Measurements from ENCODE around the gene TDP2. TPM values are rescaled to one million over a fixed set of nuclear protein-coding genes. Genes with fewer than 3 reads are reported as not detected.

The TDP2 gene
- total RNA-seq, 1 donor from 2014 or later, result 42.3 TPM

- no peaks in the 10 kb centered on the region for H3K36me3 ChIP-seq
- no peak overlapping the region for H3K27ac ChIP-seq
- no peak for ATAC-seq
- TF ChIP-seq CTCF (IDR thresholded peaks at IDR 0.05), result no peak
- peaks cover 7% of the 10 kb centered on the region for H3K27me3 ChIP-seq
- DNase-seq, result no peak
- H3K9me3 ChIP-seq, result no peaks in the 10 kb centered on the region
- intact Hi-C loops (cut with DNase I), result no loop called here
- no peak overlapping the region for H3K4me3 ChIP-seq
- no peaks in the 10 kb centered on the region for H3K4me1 ChIP-seq
These were observed 53.2 kb downstream of the TDP2 start for GRCh38 chr6:24613361-24614042.

GRCh38 chr6:24610672-24611071 is 56.0 kb downstream of the TDP2 start:
- no peaks in the 10 kb centered on the region for H3K4me1 ChIP-seq
- intact Hi-C loops (cut with DNase I), result no loop called here
- H3K9me3 ChIP-seq, result no peaks in the 10 kb centered on the region
- H3K27me3 ChIP-seq, result peaks cover 7% of the 10 kb centered on the region
- no peak overlapping the region for H3K27ac ChIP-seq
- TF ChIP-seq CTCF (IDR thresholded peaks at IDR 0.05), result no peak
- H3K4me3 ChIP-seq, result no peak overlapping the region
- no peak for ATAC-seq
- no peaks in the 10 kb centered on the region for H3K36me3 ChIP-seq
- DNase-seq, result no peak

- Histone ChIP-seq H3K27ac (no peak overlapping the region), H3K9me3 (no peaks in the 10 kb centered on the region), H3K36me3 (no peaks in the 10 kb centered on the region), H3K4me1 (no peaks in the 10 kb centered on the region), H3K27me3 (no peaks in the 10 kb centered on the region), H3K4me3 (no peak overlapping the region)
- intact Hi-C loops (cut with DNase I), result no loop called here
- no peak for TF ChIP-seq CTCF (IDR thresholded peaks at IDR 0.05)
- DNase-seq (no peak), ATAC-seq (no peak)
These were observed 59.2 kb downstream of the TDP2 start for GRCh38 chr6:24607310-24608105.

- Histone ChIP-seq H3K9me3 (no peaks in the 10 kb centered on the region), H3K4me3 (no peak overlapping the region), H3K27ac (no peak overlapping the region), H3K36me3 (no peaks in the 10 kb centered on the region), H3K27me3 (no peaks in the 10 kb centered on the region), H3K4me1 (no peaks in the 10 kb centered on the region)
- TF ChIP-seq CTCF (IDR thresholded peaks at IDR 0.05), result no peak
- intact Hi-C loops (cut with DNase I), result no loop called here
- ATAC-seq, result no peak
- DNase-seq, result no peak
These were observed 60.3 kb downstream of the TDP2 start for GRCh38 chr6:24606200-24606930.

- H3K4me3 ChIP-seq, result no peak overlapping the region
- no peaks in the 10 kb centered on the region for H3K27me3 ChIP-seq
- H3K4me1 ChIP-seq, result no peaks in the 10 kb centered on the region
- no peak for DNase-seq
- H3K9me3 ChIP-seq, result no peaks in the 10 kb centered on the region
- ATAC-seq, result peak; percentile 39
- H3K36me3 ChIP-seq, result no peaks in the 10 kb centered on the region
- H3K27ac ChIP-seq, result no peak overlapping the region
- intact Hi-C loops (cut with DNase I), result no loop called here
- no peak for TF ChIP-seq CTCF (IDR thresholded peaks at IDR 0.05)
These were observed 63.5 kb downstream of the TDP2 start for GRCh38 chr6:24603241-24603640.
